SK-N-MC (cell line): ENCODE measurements around the gene FAR2.
"Not testable (repeated sequence)": the region's sequence is repeated elsewhere in the genome, so short reads cannot be mapped to it uniquely, and the experiment has no call there.

ENCODE experiments used
- EZH2 ChIP-seq: fragments of 200-600 bp; sonication (generic); IDR thresholded peaks from one replicate; pipeline ENCODE4 v1.6.1; 2017; ENCODE audit warnings: antibody characterized with exemption
- POLR2AphosphoS5 ChIP-seq: IDR thresholded peaks from 2 replicates; pipeline ENCODE4 v1.6.1; 2012; ENCODE audit warnings: mild to moderate bottlenecking, low read depth, low read length, borderline replicate concordance

GRCh38 chr12:29182247-29182646 is 33.2 kb downstream of the FAR2 start:
- TF ChIP-seq EZH2, POLR2AphosphoS5: not testable (repeated sequence)
